SK-N-SH (cell line): ENCODE measurements around the gene RASSF3.

ENCODE experiments used
- CTCF ChIP-seq: fragments of 200-600 bp; sonication (generic); IDR thresholded peaks from 2 replicates; pipeline ENCODE4 v1.6.1; 2017; ENCODE audit warnings: antibody characterized with exemption, mild to moderate bottlenecking, moderate library complexity
- JUND ChIP-seq: IDR thresholded peaks from 2 replicates; pipeline ENCODE4 v1.4.0; 2012
- POLR2AphosphoS5 ChIP-seq: IDR thresholded peaks from 2 replicates; pipeline ENCODE4 v1.6.1; 2012; ENCODE audit warnings: low read depth, low read length
- REST ChIP-seq: IDR thresholded peaks from 2 replicates; pipeline ENCODE4 v1.6.1; 2012; ENCODE audit warnings: mild to moderate bottlenecking, low read depth, low read length, moderate library complexity
- TCF12 ChIP-seq: IDR thresholded peaks from 2 replicates; pipeline ENCODE4 v1.4.0; 2012
- ZBTB33 ChIP-seq: IDR thresholded peaks from 2 replicates; pipeline ENCODE4 v1.4.0; 2012; ENCODE audit warnings: low read depth, borderline replicate concordance

GRCh38 chr12:64624035-64624434, 13.7 kb downstream of the RASSF3 start:
- TF ChIP-seq POLR2AphosphoS5 (no peak), REST (no peak), CTCF (no peak), ZBTB33 (no peak), TCF12 (no peak), JUND (no peak)
